Putamen (tissue), 1 donor: ENCODE measurements around the gene JAK1.
A peak's percentile ranks its signal among the peaks of the same experiment; 100 is the strongest.
"Not testable (repeated sequence)": the region's sequence is repeated elsewhere in the genome, so short reads cannot be mapped to it uniquely, and the experiment has no call there.

Source experiments
- DNase-seq: peaks from one replicate; pipeline ENCODE4 v3.0.0-alpha.2; 2016; ENCODE audit warnings: low spot score

The JAK1 gene

GRCh38 chr1:64920941-64921589 is 45.3 kb downstream of the JAK1 start:
- DNase-seq, result no peak

GRCh38 chr1:64919120-64919519 is 47.2 kb downstream of the JAK1 start:
- DNase-seq, result not testable (repeated sequence)

GRCh38 chr1:64917907-64918306 is 48.4 kb downstream of the JAK1 start:
- no peak for DNase-seq

GRCh38 chr1:64917328-64917861 is 49.0 kb downstream of the JAK1 start:
- no peak for DNase-seq

- DNase-seq, result no peak
These were observed 50.7 kb downstream of the JAK1 start for GRCh38 chr1:64915381-64916274.

GRCh38 chr1:64913361-64914015 is 52.9 kb downstream of the JAK1 start:
- no peak for DNase-seq

- DNase-seq, result no peak
These were observed 54.2 kb downstream of the JAK1 start for GRCh38 chr1:64912191-64912590.

- DNase-seq, result no peak
These were observed 55.0 kb downstream of the JAK1 start for GRCh38 chr1:64911326-64911725.

GRCh38 chr1:64909031-64909430 is 57.3 kb downstream of the JAK1 start:
- no peak for DNase-seq

GRCh38 chr1:64908575-64908974 is 57.8 kb downstream of the JAK1 start:
- no peak for DNase-seq

- peak; percentile 52 for DNase-seq
These were observed 59.9 kb downstream of the JAK1 start for GRCh38 chr1:64906447-64906846.

- no peak for DNase-seq
These were observed 62.8 kb downstream of the JAK1 start for GRCh38 chr1:64903593-64903992.

GRCh38 chr1:64901663-64902062 is 64.7 kb downstream of the JAK1 start:
- no peak for DNase-seq

GRCh38 chr1:64900916-64901315 is 65.4 kb downstream of the JAK1 start:
- DNase-seq, result no peak

GRCh38 chr1:64898107-64898861 is 68.1 kb downstream of the JAK1 start:
- peak; percentile 30 for DNase-seq

GRCh38 chr1:64896551-64896950 is 69.8 kb downstream of the JAK1 start:
- DNase-seq, result no peak

GRCh38 chr1:64895500-64895899 is 70.8 kb downstream of the JAK1 start:
- DNase-seq, result no peak

- DNase-seq, result no peak
These were observed 71.7 kb downstream of the JAK1 start for GRCh38 chr1:64894438-64895196.

GRCh38 chr1:64893921-64894320 is 72.4 kb downstream of the JAK1 start:
- no peak for DNase-seq

- no peak for DNase-seq
These were observed 73.5 kb downstream of the JAK1 start for GRCh38 chr1:64892576-64893573.
